Uterus (tissue), 4 donors: ENCODE measurements around the gene TAF8. TPM values are rescaled to one million over a fixed set of nuclear protein-coding genes. Genes with fewer than 3 reads are reported as not detected.
"Not testable (repeated sequence)": the region's sequence is repeated elsewhere in the genome, so short reads cannot be mapped to it uniquely, and the experiment has no call there.

Experiments used
- DNase-seq, 2 donors: peaks; one replicate each; pipeline ENCODE4 v3.0.0-alpha.2; 2019 to 2020
- H3K27ac ChIP-seq, 2 donors: fragments of 200-600 bp; sonication (generic); 1 replicate in 1 of 2; 2 replicates in 1 of 2; pipeline ENCODE4 v1.5.1; 2016 to 2018
- H3K27me3 ChIP-seq, 2 donors: fragments of 200-600 bp; sonication (generic); one replicate each; pipeline ENCODE4 v1.5.1; 2018 to 2019; ENCODE audit warnings: control low read depth in 1 of 2
- H3K36me3 ChIP-seq, 2 donors: fragments of 200-600 bp; sonication (generic); one replicate each; pipeline ENCODE4 v1.5.1; 2019; ENCODE audit warnings: control low read depth in 1 of 2
- H3K4me1 ChIP-seq, 2 donors: fragments of 200-600 bp; sonication (generic); one replicate each; pipeline ENCODE4 v1.5.1; 2018 to 2019; ENCODE audit warnings: control low read depth in 1 of 2
- H3K4me3 ChIP-seq, 2 donors: fragments of 200-600 bp; sonication (generic); 1 replicate in 1 of 2; 2 replicates in 1 of 2; pipeline ENCODE4 v1.5.1; 2018 to 2019; ENCODE audit warnings: mild to moderate bottlenecking in 1 of 2
- H3K9me3 ChIP-seq, 2 donors: fragments of 200-600 bp; sonication (generic); one replicate each; pipeline ENCODE4 v1.5.1; 2019; ENCODE audit warnings: control low read depth in 1 of 2
- POLR2A ChIP-seq, 2 donors: fragments of 450-650 bp; IDR thresholded peaks; one replicate each; pipeline ENCODE4 v1.6.1; 2016; ENCODE audit warnings: antibody characterized with exemption in 2 of 2, mild to moderate bottlenecking in 1 of 2, moderate library complexity in 1 of 2
- intact Hi-C: fragments of 100-400 bp; cut with DNase I; formaldehyde crosslinking; loops from one replicate; pipeline ENCODE4 v1.15.1; 2023; ENCODE audit warnings: low total_unique reads
- total RNA-seq, 4 donors: library from RNA; depleted of rRNA in 3 of 4; stranded (reverse); fragments of >200 nt in 3 of 4; gene quantifications; one replicate each; pipeline versions ENCODE4 v1.1.0 to v1.2.4, GENCODE V29; 2014 to 2023
- TF ChIP-seq, protein P1 (sequence below), 4 experiments: fragments of 200-600 bp in 2 of 4; fragments of 450-650 bp in 2 of 4; sonication (generic) in 2 of 4; IDR thresholded peaks; one replicate each; pipeline ENCODE4 v1.5.1; 2016 to 2019; ENCODE audit warnings: antibody characterized with exemption in 4 of 4, mild to moderate bottlenecking in 2 of 4, moderate library complexity in 1 of 4
- donor health status: DM: yes; HTN: yes; CAD: no.

Gene TAF8
- total RNA-seq, 4 donors from 2014 or later, result 16.0 to 45.6 (median 37.5) TPM

- H3K27me3 ChIP-seq, result no peaks in the 10 kb centered on the region
- H3K9me3 ChIP-seq, result no peaks in the 10 kb centered on the region
- intact Hi-C loops, result no loop called here
- no peak for DNase-seq
- no peak overlapping the region for H3K27ac ChIP-seq
- no peaks in the 10 kb centered on the region for H3K4me1 ChIP-seq
- TF ChIP-seq, protein P1, sequence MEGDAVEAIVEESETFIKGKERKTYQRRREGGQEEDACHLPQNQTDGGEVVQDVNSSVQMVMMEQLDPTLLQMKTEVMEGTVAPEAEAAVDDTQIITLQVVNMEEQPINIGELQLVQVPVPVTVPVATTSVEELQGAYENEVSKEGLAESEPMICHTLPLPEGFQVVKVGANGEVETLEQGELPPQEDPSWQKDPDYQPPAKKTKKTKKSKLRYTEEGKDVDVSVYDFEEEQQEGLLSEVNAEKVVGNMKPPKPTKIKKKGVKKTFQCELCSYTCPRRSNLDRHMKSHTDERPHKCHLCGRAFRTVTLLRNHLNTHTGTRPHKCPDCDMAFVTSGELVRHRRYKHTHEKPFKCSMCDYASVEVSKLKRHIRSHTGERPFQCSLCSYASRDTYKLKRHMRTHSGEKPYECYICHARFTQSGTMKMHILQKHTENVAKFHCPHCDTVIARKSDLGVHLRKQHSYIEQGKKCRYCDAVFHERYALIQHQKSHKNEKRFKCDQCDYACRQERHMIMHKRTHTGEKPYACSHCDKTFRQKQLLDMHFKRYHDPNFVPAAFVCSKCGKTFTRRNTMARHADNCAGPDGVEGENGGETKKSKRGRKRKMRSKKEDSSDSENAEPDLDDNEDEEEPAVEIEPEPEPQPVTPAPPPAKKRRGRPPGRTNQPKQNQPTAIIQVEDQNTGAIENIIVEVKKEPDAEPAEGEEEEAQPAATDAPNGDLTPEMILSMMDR (IDR thresholded peaks at IDR 0.05), result no peak
- TF ChIP-seq POLR2A (IDR thresholded peaks at IDR 0.05), result no peak
- no peaks in the 10 kb centered on the region for H3K36me3 ChIP-seq
- no peak overlapping the region for H3K4me3 ChIP-seq
Measured at GRCh38 chr6:42029062-42029685, 21.1 kb upstream of the TAF8 start.

DNA sequence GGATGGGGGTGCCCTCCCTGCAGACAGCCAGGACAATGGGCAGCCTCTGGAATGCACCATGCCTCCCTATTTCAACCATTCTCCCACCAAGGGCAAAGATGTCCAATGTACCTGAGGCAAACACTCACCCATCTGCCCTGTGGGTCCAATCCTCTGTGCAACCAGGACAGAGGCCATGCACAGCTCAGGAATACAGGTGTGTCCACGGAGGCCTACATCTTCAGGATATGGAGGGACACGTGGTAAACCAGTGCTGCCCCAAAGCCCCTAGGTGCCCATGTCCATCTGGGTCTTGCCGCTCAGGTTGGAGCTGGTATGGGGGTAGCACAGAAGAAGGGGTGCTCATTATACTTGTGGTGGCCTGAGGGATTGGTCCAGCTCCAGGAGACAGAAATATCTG, 20.4 kb upstream of the TAF8 start:
- TF ChIP-seq, protein P1 (IDR thresholded peaks at IDR 0.05), result no peak
- no peak for TF ChIP-seq POLR2A (IDR thresholded peaks at IDR 0.05)
- Histone ChIP-seq H3K4me1 (no peaks in the 10 kb centered on the region), H3K9me3 (no peaks in the 10 kb centered on the region), H3K27ac (no peak overlapping the region), H3K36me3 (no peaks in the 10 kb centered on the region), H3K27me3 (no peaks in the 10 kb centered on the region), H3K4me3 (no peak overlapping the region)
- intact Hi-C loops, result no loop called here
- no peak for DNase-seq

DNA sequence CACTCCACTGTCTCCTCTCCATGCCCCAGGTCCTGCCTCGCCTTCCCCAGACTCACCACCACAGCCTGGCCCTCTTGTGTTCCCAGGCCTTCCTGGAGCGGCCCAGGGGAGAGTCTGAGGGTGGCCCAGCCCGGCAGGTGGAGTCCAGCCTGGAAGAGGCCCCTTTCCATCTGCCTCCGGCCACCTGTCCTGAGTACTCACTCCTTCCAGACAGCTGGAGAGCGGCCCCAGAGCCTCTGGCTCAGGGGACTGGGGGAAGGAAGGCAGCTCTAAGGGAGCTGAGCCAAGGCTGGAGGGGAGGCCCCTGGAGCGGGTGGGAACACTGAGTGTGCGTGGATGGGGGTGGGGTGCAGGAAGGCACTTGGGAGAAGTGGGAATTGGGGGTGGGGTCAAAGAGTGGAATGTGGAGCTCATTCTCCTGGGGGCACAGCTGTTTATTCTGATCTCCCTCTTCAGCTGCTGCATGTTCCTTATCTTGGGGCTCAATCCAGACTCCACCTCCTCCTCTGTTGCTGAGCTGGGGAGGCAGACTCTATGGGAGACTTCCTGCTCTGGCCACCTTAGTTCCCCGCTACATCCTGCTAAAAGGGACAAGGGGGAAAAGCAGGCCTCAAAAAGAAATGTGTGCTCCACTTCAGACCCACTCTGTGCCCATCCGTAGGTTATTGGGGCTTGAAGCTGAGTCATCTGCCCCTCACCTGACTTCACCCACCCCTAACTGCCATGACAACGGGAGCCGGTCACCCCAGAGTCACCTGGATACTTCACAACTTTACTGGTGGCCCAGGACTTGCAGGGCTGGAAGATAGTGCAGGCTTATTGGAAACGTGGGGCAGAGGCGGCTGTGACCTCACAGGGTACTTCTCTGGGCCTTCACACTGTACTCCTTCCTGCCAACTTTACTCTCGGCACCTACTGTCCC, 19.5 kb upstream of the TAF8 start:
- Histone ChIP-seq H3K9me3 (no peaks in the 10 kb centered on the region), H3K4me1 (no peaks in the 10 kb centered on the region), H3K27ac (no peak overlapping the region), H3K27me3 (no peaks in the 10 kb centered on the region), H3K4me3 (no peak overlapping the region), H3K36me3 (no peaks in the 10 kb centered on the region)
- TF ChIP-seq, protein P1 (IDR thresholded peaks at IDR 0.05), result no peak
- no peak for TF ChIP-seq POLR2A (IDR thresholded peaks at IDR 0.05)
- DNase-seq, result no peak
- intact Hi-C loops, result no loop called here

DNA sequence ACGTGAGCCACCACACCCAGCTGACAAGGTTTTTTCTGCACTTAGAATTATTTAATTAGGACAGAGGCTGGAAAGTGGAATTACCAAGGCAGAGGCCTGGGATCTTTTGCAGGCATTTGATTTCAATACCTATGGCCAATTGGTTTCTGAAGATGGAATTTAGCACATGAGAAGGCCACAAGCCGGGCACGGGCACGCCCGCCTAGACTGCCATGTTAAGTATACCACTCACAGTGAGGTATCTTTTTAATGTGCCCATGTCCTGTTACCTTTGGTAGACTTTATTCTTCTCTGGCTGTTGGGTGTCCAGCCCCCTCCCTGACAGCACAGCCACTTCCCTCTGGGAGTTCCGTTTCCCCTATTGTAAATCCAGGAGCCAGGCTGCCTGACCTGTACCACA, 18.0 kb upstream of the TAF8 start:
- intact Hi-C loops, result no loop called here
- no peaks in the 10 kb centered on the region for H3K9me3 ChIP-seq
- H3K4me1 ChIP-seq, result no peaks in the 10 kb centered on the region
- H3K4me3 ChIP-seq, result no peak overlapping the region
- H3K36me3 ChIP-seq, result no peaks in the 10 kb centered on the region
- no peak overlapping the region for H3K27ac ChIP-seq
- H3K27me3 ChIP-seq, result no peaks in the 10 kb centered on the region
- TF ChIP-seq, protein P1 (IDR thresholded peaks at IDR 0.05), result no peak
- TF ChIP-seq POLR2A (IDR thresholded peaks at IDR 0.05), result no peak
- DNase-seq, result no peak

GRCh38 chr6:42037669-42038068, 12.7 kb upstream of the TAF8 start:
- H3K4me1 ChIP-seq, H3K4me3 ChIP-seq, H3K27me3 ChIP-seq, H3K36me3 ChIP-seq, H3K27ac ChIP-seq, DNase-seq, H3K9me3 ChIP-seq, intact Hi-C loops: not testable (repeated sequence)
